Heart right ventricle (tissue), 16 donors: ENCODE measurements around the gene RPRD1A. TPM values are rescaled to one million over a fixed set of nuclear protein-coding genes. Genes with fewer than 3 reads are reported as not detected.

ENCODE experiments used
- ATAC-seq, 8 donors: fragments of 200-7000 bp; cut with Tn5 transposase; one replicate each; pipeline ENCODE4 v1.9.1; 2020; ENCODE audit warnings: mild to moderate bottlenecking in 8 of 8, moderate library complexity in 8 of 8, moderate number of reproducible peaks in 1 of 8
- DNase-seq, 2 donors: peaks; one replicate each; pipeline ENCODE4 v3.0.0-alpha.2; 2020
- H3K27ac ChIP-seq, 10 donors: fragments of 200-600 bp; sonication (generic) in 2 of 10; one replicate each; pipeline versions ENCODE4 v1.5.0 to v1.8.0; 2020 to 2022; ENCODE audit warnings: mild to moderate bottlenecking in 3 of 10
- H3K27me3 ChIP-seq, 7 donors: fragments of 200-600 bp; one replicate each; pipeline ENCODE4 v1.8.0; 2021 to 2022; ENCODE audit warnings: mild to moderate bottlenecking in 2 of 7
- H3K36me3 ChIP-seq, 9 donors: fragments of 200-600 bp; sonication (generic) in 1 of 9; one replicate each; pipeline versions ENCODE4 v1.5.0 to v1.8.0; 2020 to 2022; ENCODE audit warnings: mild to moderate bottlenecking in 2 of 9
- H3K4me1 ChIP-seq, 9 donors: fragments of 200-600 bp; sonication (generic) in 1 of 9; one replicate each; pipeline versions ENCODE4 v1.5.0 to v1.8.0; 2020 to 2022; ENCODE audit warnings: mild to moderate bottlenecking in 4 of 9
- H3K4me3 ChIP-seq, 10 donors: fragments of 200-600 bp; sonication (generic) in 2 of 10; one replicate each; pipeline versions ENCODE4 v1.5.0 to v1.8.0; 2020 to 2022; ENCODE audit warnings: mild to moderate bottlenecking in 7 of 10, moderate library complexity in 2 of 10
- H3K9me3 ChIP-seq, 11 donors: fragments of 200-600 bp in 10 of 11; sonication (generic) in 2 of 11; one replicate each; pipeline versions ENCODE4 v1.5.0 to v1.8.0; 2013 to 2022; ENCODE audit warnings: mild to moderate bottlenecking in 2 of 11, control low read depth in 1 of 11, moderate library complexity in 1 of 11
- CTCF ChIP-seq, 9 donors: fragments of 200-600 bp; sonication (generic) in 2 of 9; IDR thresholded peaks; one replicate each; pipeline versions ENCODE4 v1.5.0 to v1.8.0; 2021 to 2022; ENCODE audit warnings: antibody characterized with exemption in 9 of 9, mild to moderate bottlenecking in 5 of 9, moderate library complexity in 1 of 9
- WGBS, 2 donors: extraction: QIAGEN DNeasy Blood & Tissue Kit; methylation state at CpG; one replicate each; pipeline ENCODE4 v1.1.7; 2013; ENCODE audit warnings: inconsistent platforms in 1 of 2; 5-methylcytosine and 5-hydroxymethylcytosine counted together
- intact Hi-C, 10 donors: fragments of 100-400 bp; cut with DNase I; formaldehyde crosslinking; loops; one replicate each; pipeline versions ENCODE4 v1.11.1 to v1.14.2; 2022
- polyA plus RNA-seq, 2 donors: library from polyadenylated mRNA; stranded (reverse); fragments of 200-250 nt; gene quantifications; one replicate each; pipeline ENCODE4 v1.2.3, GENCODE V29; 2013
- total RNA-seq, 10 donors: library from RNA; stranded (reverse); fragmentation: NEBNext Ultra II Directional in 3 of 10; extraction: Animal tissue kit (Norgen Biotek cat#: 25700) in 3 of 10; gene quantifications; one replicate each; pipeline versions ENCODE4 v1.2.1 to v1.2.4, GENCODE V29; 2021 to 2023
- donor health status: Arrhythmogenic right ventricular cardiomyopathy.
- donor health status: ischemic (EF 13 %, LVEDD 7.1; RV severe dilation, severe dysfunction).
- donor health status: healthy with polysubstance abuse.
- donor health status: DM: no; HTN: yes; CAD: no.
- donor health status: DM: no; HTN: no; CAD: no.
- donor health status: ischemic (EF 25% LVEDD 6.9; RV normal size, moderate dysfunction).
- donor health status: ischemic (EF 25% LVEDD 5.7; RV mildly dilated, moderate dysfunction).
- donor health status: healthy.
- donor health status: DM: yes; HTN: yes; CAD: no.
- donor health status: Ischemic cardiomyopathy.
- donor health status: ischemic (EF 35%, LVEDD 5.7; RV mildly dilated, moderate dysfunction).
- donor health status: nonischemic (EF 11% LVEDD 7.7; RV severe dilation, severe dysfunction).
- donor health status: DM: yes; HTN: yes; CAD: no.
- donor health status: PGD.
- donor health status: ischemic (EF 29% LVEDD 5.4; RV normal size, mild dysfunction).
- donor health status: nonischemic (EF 23%, LVEDD 6.1; RV moderate dilation, normal function).

RPRD1A gene
- total and polyA plus RNA-seq, 12 donors: 21.4 to 51.3 (median 47.2) TPM

GRCh38 chr18:36107477-36107876 lies 40.1 kb upstream of the RPRD1A start:
- no peak for ATAC-seq
- H3K9me3 ChIP-seq: peaks cover 0 to 8% (median 0%) of the 10 kb centered on the region in 11 donors
- H3K4me3 ChIP-seq: no peak overlapping the region
- H3K36me3 ChIP-seq: peaks cover 0 to 45% (median 10%) of the 10 kb centered on the region in 9 donors
- DNase-seq: no peak
- no peaks in the 10 kb centered on the region for H3K27me3 ChIP-seq
- TF ChIP-seq CTCF (IDR thresholded peaks at IDR 0.05): no peak
- H3K4me1 ChIP-seq: no peaks in the 10 kb centered on the region
- intact Hi-C loops: no loop called here
- no peak overlapping the region for H3K27ac ChIP-seq

GRCh38 chr18:36104749-36105148 lies 37.4 kb upstream of the RPRD1A start:
- 94 to 96% methylated on average over 2 of the region's 2 CpGs for WGBS, 2 donors
- Histone ChIP-seq H3K36me3 (peaks cover 0 to 17% (median 0%) of the 10 kb centered on the region in 9 donors), H3K9me3 (peaks cover 0 to 18% (median 2%) of the 10 kb centered on the region in 11 donors), H3K4me3 (no peak overlapping the region), H3K27ac (no peak overlapping the region), H3K4me1 (no peaks in the 10 kb centered on the region), H3K27me3 (peaks cover 0 to 4% (median 0%) of the 10 kb centered on the region in 7 donors)
- intact Hi-C loops: no loop called here
- no peak for TF ChIP-seq CTCF (IDR thresholded peaks at IDR 0.05)
- no peak for ATAC-seq
- no peak for DNase-seq

GRCh38 chr18:36101943-36102342 lies 34.6 kb upstream of the RPRD1A start:
- no peaks in the 10 kb centered on the region for H3K4me1 ChIP-seq
- H3K4me3 ChIP-seq: no peak overlapping the region
- no peak overlapping the region for H3K27ac ChIP-seq
- no peaks in the 10 kb centered on the region for H3K36me3 ChIP-seq
- intact Hi-C loops: no loop called here
- H3K27me3 ChIP-seq: peaks cover 0 to 4% (median 0%) of the 10 kb centered on the region in 7 donors
- H3K9me3 ChIP-seq: peaks cover 0 to 18% (median 2%) of the 10 kb centered on the region in 11 donors
- 93 to 94% methylated on average over 7 of the region's 7 CpGs for WGBS, 2 donors
- ATAC-seq: no peak
- no peak for DNase-seq
- no peak for TF ChIP-seq CTCF (IDR thresholded peaks at IDR 0.05)

- H3K4me3 ChIP-seq: no peak overlapping the region
- no peaks in the 10 kb centered on the region for H3K36me3 ChIP-seq
- peaks cover 0 to 5% (median 0%) of the 10 kb centered on the region in 7 donors for H3K27me3 ChIP-seq
- H3K9me3 ChIP-seq: peaks cover 0 to 18% (median 2%) of the 10 kb centered on the region in 11 donors
- no peak for ATAC-seq
- intact Hi-C loops: loop anchor here in 5 of 10 donors (2.0 to 10.0 kb wide), 5 partner anchors 77 to 475 kb away; no protein-coding TSS in a partner anchor
- TF ChIP-seq CTCF (IDR thresholded peaks at IDR 0.05): no peak
- H3K27ac ChIP-seq: no peak overlapping the region
- no peak for DNase-seq
- no peaks in the 10 kb centered on the region for H3K4me1 ChIP-seq
Observed at GRCh38 chr18:36099311-36099710, 32.0 kb upstream of the RPRD1A start.
